ENCODE data around the gene PDLIM4. TPM values are rescaled to one million over a fixed set of nuclear protein-coding genes. Genes with fewer than 3 reads are reported as not detected.

PDLIM4 gene
- polyA plus RNA-seq, 2 of the 4 experiments (the other 2 are of a cell fraction) = 0.09 TPM; not detected in 1

GRCh38 chr5:132246806-132247205 is 10.7 kb upstream of the PDLIM4 start:
- Histone ChIP-seq H3K4me3 (no peak overlapping the region), H3K4me1 (no peaks in the 10 kb centered on the region), H3K4me2 (no peak overlapping the region), H3K27ac (no peak overlapping the region), H3K9me3 (peaks cover 39% of the 10 kb centered on the region)
- TF ChIP-seq ELK1 (IDR thresholded peaks at IDR 0.05; ENCODE audit: low read depth, low read length) = no peak
- no peak for TF ChIP-seq SMC3 (IDR thresholded peaks at IDR 0.05)
- TF ChIP-seq, protein P1, sequence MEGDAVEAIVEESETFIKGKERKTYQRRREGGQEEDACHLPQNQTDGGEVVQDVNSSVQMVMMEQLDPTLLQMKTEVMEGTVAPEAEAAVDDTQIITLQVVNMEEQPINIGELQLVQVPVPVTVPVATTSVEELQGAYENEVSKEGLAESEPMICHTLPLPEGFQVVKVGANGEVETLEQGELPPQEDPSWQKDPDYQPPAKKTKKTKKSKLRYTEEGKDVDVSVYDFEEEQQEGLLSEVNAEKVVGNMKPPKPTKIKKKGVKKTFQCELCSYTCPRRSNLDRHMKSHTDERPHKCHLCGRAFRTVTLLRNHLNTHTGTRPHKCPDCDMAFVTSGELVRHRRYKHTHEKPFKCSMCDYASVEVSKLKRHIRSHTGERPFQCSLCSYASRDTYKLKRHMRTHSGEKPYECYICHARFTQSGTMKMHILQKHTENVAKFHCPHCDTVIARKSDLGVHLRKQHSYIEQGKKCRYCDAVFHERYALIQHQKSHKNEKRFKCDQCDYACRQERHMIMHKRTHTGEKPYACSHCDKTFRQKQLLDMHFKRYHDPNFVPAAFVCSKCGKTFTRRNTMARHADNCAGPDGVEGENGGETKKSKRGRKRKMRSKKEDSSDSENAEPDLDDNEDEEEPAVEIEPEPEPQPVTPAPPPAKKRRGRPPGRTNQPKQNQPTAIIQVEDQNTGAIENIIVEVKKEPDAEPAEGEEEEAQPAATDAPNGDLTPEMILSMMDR (IDR thresholded peaks at IDR 0.05) = no peak
- TF ChIP-seq ZNF302 (CRISPR knock-in tag; IDR thresholded peaks at IDR 0.05) = no peak
- TF ChIP-seq HES2 (IDR thresholded peaks at IDR 0.05) = no peak
- no peak for TF ChIP-seq BHLHE40 (IDR thresholded peaks at IDR 0.05; ENCODE audit: low read depth, low read length)
- TF ChIP-seq POLR2AphosphoS2 (conservative IDR thresholded peaks at IDR 0.05; ENCODE audit: low read length) = no peak
- no peak for TF ChIP-seq CBX2 (IDR thresholded peaks at IDR 0.05; ENCODE audit: borderline replicate concordance, low read depth)
- TF ChIP-seq EHF (CRISPR knock-in tag; IDR thresholded peaks at IDR 0.05) = no peak
- no peak for TF ChIP-seq FOSB (CRISPR knock-in tag; IDR thresholded peaks at IDR 0.05)
- FAIRE-seq (no peak), ATAC-seq (no peak), DNase-seq (ENCODE audit: low read depth in 1 of 2, low spot score in 1 of 2) (no peak)
- ChIA-PET CTCF (interaction anchor here (1.7 to 2.6 kb wide), 2 partner anchors 9 to 22 kb away, joined by 3 to 16 read pairs; no protein-coding TSS in a partner anchor), POLR2A (no interaction called here)

GRCh38 chr5:132250547-132250946 is 6.9 kb upstream of the PDLIM4 start:
- ATAC-seq (no peak), FAIRE-seq (no peak), DNase-seq (ENCODE audit: low read depth in 1 of 2, low spot score in 1 of 2) (no peak)
- Histone ChIP-seq H3K9me3 (peaks cover 16% of the 10 kb centered on the region), H3K4me2 (no peak overlapping the region), H3K4me3 (no peak overlapping the region), H3K4me1 (peaks cover 8% of the 10 kb centered on the region; the same call in 2 of the 3 replicates), H3K27ac (no peak overlapping the region)
- POLR2A ChIA-PET = interaction anchor here (1.3 kb wide), 1 partner anchor 10 kb away, joined by 3 read pairs; no protein-coding TSS in a partner anchor
- TF ChIP-seq POLR2A (IDR thresholded peaks at IDR 0.05; ENCODE audit: low read length) = no peak
- TF ChIP-seq EP300 (IDR thresholded peaks at IDR 0.05) = no peak
- no peak for TF ChIP-seq CEBPB (IDR thresholded peaks at IDR 0.05)
- no peak for TF ChIP-seq NR3C1 (IDR thresholded peaks at IDR 0.05)
- no peak for TF ChIP-seq TP53 (CRISPR knock-in tag; IDR thresholded peaks at IDR 0.05)
- TF ChIP-seq, protein P2, sequence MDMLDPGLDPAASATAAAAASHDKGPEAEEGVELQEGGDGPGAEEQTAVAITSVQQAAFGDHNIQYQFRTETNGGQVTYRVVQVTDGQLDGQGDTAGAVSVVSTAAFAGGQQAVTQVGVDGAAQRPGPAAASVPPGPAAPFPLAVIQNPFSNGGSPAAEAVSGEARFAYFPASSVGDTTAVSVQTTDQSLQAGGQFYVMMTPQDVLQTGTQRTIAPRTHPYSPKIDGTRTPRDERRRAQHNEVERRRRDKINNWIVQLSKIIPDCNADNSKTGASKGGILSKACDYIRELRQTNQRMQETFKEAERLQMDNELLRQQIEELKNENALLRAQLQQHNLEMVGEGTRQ (IDR thresholded peaks at IDR 0.05) = no peak
- TF ChIP-seq CHD2 (IDR thresholded peaks at IDR 0.05; ENCODE audit: low read length, partially characterized antibody) = no peak
- no peak for TF ChIP-seq FOSB (CRISPR knock-in tag; IDR thresholded peaks at IDR 0.05)
- CTCF ChIA-PET = interaction anchor here (1.0 to 4.8 kb wide), 8 partner anchors 9 to 241 kb away, joined by 3 to 42 read pairs (median 4); no protein-coding TSS in a partner anchor
- WGBS (ENCODE audit: missing lambda C conversion rate) = 100% methylated on average over 2 of the region's 2 CpGs

DNA sequence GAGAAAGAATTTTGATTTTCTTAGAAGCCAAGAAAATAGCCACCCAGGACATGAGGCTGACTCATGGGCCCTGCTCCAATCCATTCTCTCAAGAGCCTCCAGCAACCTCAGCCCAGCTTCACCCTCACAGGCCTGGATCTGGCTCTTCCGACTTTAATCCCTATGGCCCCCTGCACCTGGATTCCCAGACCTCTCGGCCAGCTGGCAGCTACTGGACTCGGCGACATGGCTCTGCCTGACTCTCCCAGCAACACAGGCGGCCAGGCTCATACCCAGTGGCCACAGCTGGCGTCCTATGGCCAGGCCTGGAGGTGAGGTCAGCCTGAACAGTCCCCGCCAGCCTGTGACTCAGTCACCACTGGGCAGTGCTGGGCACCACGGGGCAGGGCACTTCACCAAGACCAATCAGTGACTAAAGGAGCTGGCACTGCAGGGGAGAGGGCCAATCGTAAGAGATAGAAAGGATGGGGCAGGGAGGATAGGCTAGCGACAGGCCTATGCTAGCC is 6.2 kb upstream of the PDLIM4 start:
- WGBS (ENCODE audit: missing lambda C conversion rate) = 62% methylated on average over 3 of the region's 10 CpGs
- CTCF ChIA-PET = interaction anchor here (1.2 to 4.8 kb wide), 4 partner anchors 12 to 240 kb away, joined by 3 to 42 read pairs (median 8); no protein-coding TSS in a partner anchor
- POLR2A ChIA-PET = interaction anchor here (1.3 kb wide), 1 partner anchor 9 kb away, joined by 3 read pairs; no protein-coding TSS in a partner anchor
- no peak for TF ChIP-seq ATOH8 (CRISPR knock-in tag; IDR thresholded peaks at IDR 0.05; ENCODE audit: low read depth)
- no peak for TF ChIP-seq HOXB5 (CRISPR knock-in tag; IDR thresholded peaks at IDR 0.05)
- no peak for TF ChIP-seq NR3C1 (IDR thresholded peaks at IDR 0.05)
- TF ChIP-seq EHMT2 (IDR thresholded peaks at IDR 0.05; ENCODE audit: low read depth) = no peak
- TF ChIP-seq HOXB13 (CRISPR knock-in tag; IDR thresholded peaks at IDR 0.05; ENCODE audit: low read depth) = no peak
- no peak for TF ChIP-seq MAZ (IDR thresholded peaks at IDR 0.05; ENCODE audit: borderline replicate concordance, low read depth, low read length)
- TF ChIP-seq HDAC2 (IDR thresholded peaks at IDR 0.05) = no peak
- TF ChIP-seq HES2 (IDR thresholded peaks at IDR 0.05) = no peak
- TF ChIP-seq CEBPB (IDR thresholded peaks at IDR 0.05) = no peak
- TF ChIP-seq CHD4 (IDR thresholded peaks at IDR 0.05; ENCODE audit: borderline replicate concordance) = no peak
- no peak for TF ChIP-seq BHLHE40 (IDR thresholded peaks at IDR 0.05; ENCODE audit: low read depth, low read length)
- TF ChIP-seq HMGXB4 (CRISPR knock-in tag; IDR thresholded peaks at IDR 0.05; ENCODE audit: borderline replicate concordance) = no peak
- TF ChIP-seq MYC (IDR thresholded peaks at IDR 0.05; ENCODE audit: borderline replicate concordance, low read length) = no peak
- TF ChIP-seq HEYL (CRISPR knock-in tag; IDR thresholded peaks at IDR 0.05) = no peak

More for the DNA sequence above, 6.2 kb upstream of the PDLIM4 start:
- Histone ChIP-seq H3K4me1 (peaks cover 8% of the 10 kb centered on the region; the same call in 2 of the 3 replicates), H3K27ac (no peak overlapping the region), H3K4me2 (no peak overlapping the region), H3K4me3 (no peak overlapping the region), H3K9me3 (peaks cover 10% of the 10 kb centered on the region)
- no peak for FAIRE-seq
- ATAC-seq = peak in 1 of 2 experiments; percentile 53; a peak in 3 of 6 replicates
- DNase-seq (ENCODE audit: low read depth in 1 of 2, low spot score in 1 of 2) = no peak

Data from A549 (cell line).